GM21528 (cell line): ENCODE data around the gene POC1A.

Experiments used
- ATAC-seq: cut with Tn5 transposase; IDR thresholded peaks from one replicate; pipeline ENCODE4 v1.9.1; 2021; ENCODE audit warnings: mild to moderate bottlenecking, moderate library complexity; ENCODE audit not compliant: unreplicated experiment, low FRiP score

POC1A gene

GRCh38 chr3:52070724-52071621 lies 83.2 kb downstream of the POC1A start:
- no peak for ATAC-seq

- ATAC-seq, result no peak
Observed at GRCh38 chr3:52069855-52070254, 84.4 kb downstream of the POC1A start.

- no peak for ATAC-seq
Observed at GRCh38 chr3:52069135-52069534, 85.1 kb downstream of the POC1A start.

- ATAC-seq, result no peak
Observed at GRCh38 chr3:52068730-52069129, 85.5 kb downstream of the POC1A start.

GRCh38 chr3:52068055-52068571 lies 86.1 kb downstream of the POC1A start:
- ATAC-seq, result no peak

- ATAC-seq, result no peak
Observed at GRCh38 chr3:52067526-52067925, 86.7 kb downstream of the POC1A start.

GRCh38 chr3:52067046-52067445 lies 87.2 kb downstream of the POC1A start:
- no peak for ATAC-seq

- no peak for ATAC-seq
Observed at GRCh38 chr3:52065264-52065756, 88.9 kb downstream of the POC1A start.

- ATAC-seq, result no peak
Observed at GRCh38 chr3:52064561-52064960, 89.7 kb downstream of the POC1A start.

- no peak for ATAC-seq
Observed at GRCh38 chr3:52063026-52063723, 91.0 kb downstream of the POC1A start.

- ATAC-seq, result no peak
Observed at GRCh38 chr3:52062505-52062904, 91.7 kb downstream of the POC1A start.

GRCh38 chr3:52061121-52061910 lies 92.9 kb downstream of the POC1A start:
- ATAC-seq, result no peak

GRCh38 chr3:52059781-52060180 lies 94.4 kb downstream of the POC1A start:
- ATAC-seq, result no peak

- no peak for ATAC-seq
Observed at GRCh38 chr3:52057812-52058495, 96.3 kb downstream of the POC1A start.

GRCh38 chr3:52056968-52057811 lies 97.0 kb downstream of the POC1A start:
- peak; percentile 75 for ATAC-seq

- ATAC-seq, result peak; percentile 39
Observed at GRCh38 chr3:52056521-52056967, 97.7 kb downstream of the POC1A start, which contains the start of gene DUSP7. Gene DUSP7 (minus strand): TSS chr3:52056571. CDS start chr3:52056366, 205 bp downstream.

GRCh38 chr3:52055537-52056351 lies 98.5 kb downstream of the POC1A start:
- ATAC-seq, result peak; percentile 12
